Measurements from ENCODE around the gene TEX261.
"Not testable (repeated sequence)": the region's sequence is repeated elsewhere in the genome, so short reads cannot be mapped to it uniquely, and the experiment has no call there.

TEX261 gene

GRCh38 chr2:71018625-71019024, 24.0 kb upstream of the TEX261 start:
- H3K9me3 ChIP-seq (ENCODE audit: insufficient read depth, low read length) = no peaks in the 10 kb centered on the region
- H3K27me3 ChIP-seq (ENCODE audit: insufficient read depth, insufficient read length) = no peaks in the 10 kb centered on the region
- no peak overlapping the region for H3K4me3 ChIP-seq (ENCODE audit: insufficient read length, low read depth)
- no peak for DNase-seq (ENCODE audit: low read depth, low spot score)
- H3K9ac ChIP-seq (ENCODE audit: insufficient read length, low read depth) = no peak overlapping the region
- no peak for TF ChIP-seq SUZ12 (IDR thresholded peaks at IDR 0.05; ENCODE audit: extremely low read depth, insufficient read depth, insufficient read length)
- no peaks in the 10 kb centered on the region for H3K36me3 ChIP-seq (ENCODE audit: insufficient read depth, insufficient read length, low read length)
- H3K4me1 ChIP-seq (ENCODE audit: insufficient read depth, insufficient read length) = no peaks in the 10 kb centered on the region

DNA sequence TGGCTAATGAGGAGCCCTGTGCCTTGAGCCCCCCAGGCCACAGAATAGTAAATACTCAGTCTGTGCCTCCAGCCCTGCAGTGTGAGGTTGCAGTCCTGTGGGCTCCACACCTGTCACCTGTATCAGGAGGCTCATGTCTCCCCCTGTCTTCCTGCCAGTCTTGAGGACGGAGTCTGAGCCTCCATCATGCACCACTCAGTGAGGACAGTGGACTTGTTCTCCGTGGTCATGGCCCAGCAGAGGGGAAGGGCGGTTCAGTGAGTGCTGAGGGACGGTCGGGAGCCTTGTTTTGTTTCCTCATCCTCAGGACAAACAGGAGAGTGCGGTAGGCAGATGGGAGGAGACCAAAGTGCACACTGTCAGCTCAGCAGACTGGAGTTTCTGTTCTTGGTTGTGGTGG, 17.1 kb upstream of the TEX261 start:
- H3K4me3 ChIP-seq (ENCODE audit: insufficient read length, low read depth); DNase-seq (ENCODE audit: low read depth, low spot score); H3K4me1 ChIP-seq (ENCODE audit: insufficient read depth, insufficient read length); H3K27me3 ChIP-seq (ENCODE audit: insufficient read depth, insufficient read length); H3K36me3 ChIP-seq (ENCODE audit: insufficient read depth, insufficient read length, low read length); H3K9me3 ChIP-seq (ENCODE audit: insufficient read depth, low read length); H3K9ac ChIP-seq (ENCODE audit: insufficient read length, low read depth): not testable (repeated sequence)

- Histone ChIP-seq H3K9ac (ENCODE audit: insufficient read length, low read depth) (no peak overlapping the region), H3K9me3 (ENCODE audit: insufficient read depth, low read length) (peaks cover 10% of the 10 kb centered on the region; the same call in 1 of the 2 replicates), H3K4me1 (ENCODE audit: insufficient read depth, insufficient read length) (peaks cover 1% of the 10 kb centered on the region), H3K36me3 (ENCODE audit: insufficient read depth, insufficient read length, low read length) (no peaks in the 10 kb centered on the region), H3K27me3 (ENCODE audit: insufficient read depth, insufficient read length) (no peaks in the 10 kb centered on the region), H3K4me3 (ENCODE audit: insufficient read length, low read depth) (no peak overlapping the region)
- TF ChIP-seq YY1 (IDR thresholded peaks at IDR 0.05; ENCODE audit: insufficient read depth, insufficient read length) = no peak
- TF ChIP-seq SUZ12 (IDR thresholded peaks at IDR 0.05; ENCODE audit: extremely low read depth, insufficient read depth, insufficient read length) = no peak
- TF ChIP-seq ZNF274 (IDR thresholded peaks at IDR 0.05; ENCODE audit: low read depth, low read length) = no peak
- no peak for DNase-seq (ENCODE audit: low read depth, low spot score)
Measured at GRCh38 chr2:71008342-71008741, 13.7 kb upstream of the TEX261 start.

DNA sequence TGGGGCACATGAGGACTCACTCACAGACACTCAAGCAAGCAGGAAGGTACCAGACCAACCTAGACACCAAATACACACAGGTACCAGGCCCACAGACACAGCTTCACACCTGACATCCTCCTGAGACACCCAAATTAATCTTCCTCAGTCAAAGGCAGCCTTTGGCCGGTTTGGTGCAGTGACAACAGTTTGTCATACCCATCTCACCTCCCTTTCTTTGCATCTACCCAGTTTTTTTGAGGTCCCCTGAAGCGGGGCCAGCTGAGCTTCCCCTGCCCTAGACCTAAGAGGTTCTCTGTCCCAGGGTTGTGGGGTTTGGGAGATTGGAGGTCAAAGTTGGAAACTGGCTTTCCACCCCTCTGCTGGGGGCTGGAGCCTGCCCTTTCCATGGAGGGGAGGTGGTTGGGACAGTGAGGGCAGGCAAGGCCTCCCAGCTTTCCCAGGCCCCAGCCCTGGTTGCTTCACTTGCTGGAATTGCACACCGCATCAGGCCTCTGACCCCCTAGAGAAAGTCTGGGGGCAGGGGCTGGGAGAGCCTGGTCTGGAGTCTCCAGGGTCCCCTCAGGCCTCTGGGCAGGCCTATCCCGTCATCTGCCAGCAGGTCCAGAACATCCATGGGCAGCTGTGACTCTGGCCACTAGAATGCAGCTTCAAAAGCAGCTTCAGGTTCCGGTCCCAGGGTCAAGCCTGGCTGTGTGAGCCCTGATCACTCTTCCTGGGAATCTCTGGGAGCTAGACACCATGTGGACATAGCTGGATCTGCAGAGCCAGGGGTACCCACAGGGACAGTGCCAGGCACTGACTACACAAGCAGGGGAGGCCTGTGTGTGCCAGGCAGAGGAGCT, 12.5 kb upstream of the TEX261 start:
- Histone ChIP-seq H3K36me3 (ENCODE audit: insufficient read depth, insufficient read length, low read length) (no peaks in the 10 kb centered on the region), H3K4me3 (ENCODE audit: insufficient read length, low read depth) (no peak overlapping the region), H3K9ac (ENCODE audit: insufficient read length, low read depth) (no peak overlapping the region), H3K27me3 (ENCODE audit: insufficient read depth, insufficient read length) (no peaks in the 10 kb centered on the region), H3K9me3 (ENCODE audit: insufficient read depth, low read length) (peaks cover 11% of the 10 kb centered on the region; the same call in 1 of the 2 replicates), H3K4me1 (ENCODE audit: insufficient read depth, insufficient read length) (peaks cover 3% of the 10 kb centered on the region)
- no peak for TF ChIP-seq ZNF274 (IDR thresholded peaks at IDR 0.05; ENCODE audit: low read depth, low read length)
- no peak for TF ChIP-seq YY1 (IDR thresholded peaks at IDR 0.05; ENCODE audit: insufficient read depth, insufficient read length)
- TF ChIP-seq SUZ12 (IDR thresholded peaks at IDR 0.05; ENCODE audit: extremely low read depth, insufficient read depth, insufficient read length) = no peak
- no peak for DNase-seq (ENCODE audit: low read depth, low spot score)

GRCh38 chr2:71006323-71006722, 11.7 kb upstream of the TEX261 start:
- DNase-seq (ENCODE audit: low read depth, low spot score) = no peak
- no peaks in the 10 kb centered on the region for H3K36me3 ChIP-seq (ENCODE audit: insufficient read depth, insufficient read length, low read length)
- H3K4me3 ChIP-seq (ENCODE audit: insufficient read length, low read depth) = no peak overlapping the region
- H3K27me3 ChIP-seq (ENCODE audit: insufficient read depth, insufficient read length) = no peaks in the 10 kb centered on the region
- TF ChIP-seq ZNF274 (IDR thresholded peaks at IDR 0.05; ENCODE audit: low read depth, low read length) (no peak), SUZ12 (IDR thresholded peaks at IDR 0.05; ENCODE audit: extremely low read depth, insufficient read depth, insufficient read length) (no peak)
- H3K9me3 ChIP-seq (ENCODE audit: insufficient read depth, low read length) = peaks cover 11% of the 10 kb centered on the region; the same call in 1 of the 2 replicates
- H3K9ac ChIP-seq (ENCODE audit: insufficient read length, low read depth) = no peak overlapping the region
- H3K4me1 ChIP-seq (ENCODE audit: insufficient read depth, insufficient read length) = peaks cover 6% of the 10 kb centered on the region

DNA sequence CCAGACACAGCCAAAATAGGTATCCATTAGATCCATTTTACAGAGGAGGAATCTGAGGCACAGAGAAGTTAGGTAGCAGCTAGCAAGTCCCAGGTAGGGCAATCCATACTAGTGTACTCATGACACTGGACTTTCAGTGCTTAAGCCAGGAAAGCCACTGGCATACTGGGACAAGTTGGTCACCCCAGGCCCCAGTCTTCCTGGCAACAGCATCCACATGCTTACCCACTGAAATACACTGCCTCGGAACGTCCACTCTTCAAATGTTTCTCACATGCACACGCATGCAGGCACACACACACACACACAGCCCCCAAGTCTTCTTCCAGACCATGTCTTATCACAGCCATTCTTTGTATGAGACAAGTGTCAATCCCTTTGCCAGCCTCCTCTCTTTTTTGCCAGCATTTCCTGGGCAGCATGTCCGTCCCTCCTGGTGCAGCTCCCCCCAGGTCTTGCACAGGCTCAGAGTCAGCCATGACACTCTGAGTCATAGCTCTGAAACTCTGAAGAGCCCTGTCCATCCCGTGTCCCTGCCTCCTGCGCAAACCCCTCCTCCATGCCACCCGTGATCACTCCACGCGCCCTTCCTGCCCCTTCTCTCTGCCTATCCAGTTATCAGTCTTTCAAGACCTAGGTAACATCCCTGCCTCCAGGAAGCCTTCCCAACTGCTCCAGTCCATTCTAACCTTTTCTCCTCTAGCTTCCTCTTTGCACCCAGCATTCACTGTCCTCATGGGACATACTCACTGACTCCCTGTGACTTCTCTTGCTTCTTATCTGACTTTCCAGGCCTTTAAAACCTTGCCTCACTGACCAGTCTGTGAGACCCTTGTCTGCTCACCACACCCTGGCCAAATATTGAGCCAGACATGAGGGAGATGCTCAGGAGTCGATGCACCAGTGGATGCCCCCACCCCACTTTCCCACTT, 10.9 kb upstream of the TEX261 start:
- Histone ChIP-seq H3K9me3 (ENCODE audit: insufficient read depth, low read length) (peaks cover 11% of the 10 kb centered on the region; the same call in 1 of the 2 replicates), H3K27me3 (ENCODE audit: insufficient read depth, insufficient read length) (no peaks in the 10 kb centered on the region), H3K4me1 (ENCODE audit: insufficient read depth, insufficient read length) (peaks cover 8% of the 10 kb centered on the region), H3K9ac (ENCODE audit: insufficient read length, low read depth) (no peak overlapping the region), H3K36me3 (ENCODE audit: insufficient read depth, insufficient read length, low read length) (no peaks in the 10 kb centered on the region), H3K4me3 (ENCODE audit: insufficient read length, low read depth) (no peak overlapping the region)
- DNase-seq (ENCODE audit: low read depth, low spot score) = no peak
- TF ChIP-seq YY1 (IDR thresholded peaks at IDR 0.05; ENCODE audit: insufficient read depth, insufficient read length) (no peak), ZNF274 (IDR thresholded peaks at IDR 0.05; ENCODE audit: low read depth, low read length) (no peak), SUZ12 (IDR thresholded peaks at IDR 0.05; ENCODE audit: extremely low read depth, insufficient read depth, insufficient read length) (no peak)

- H3K4me3 ChIP-seq (ENCODE audit: insufficient read length, low read depth) = no peak overlapping the region
- H3K4me1 ChIP-seq (ENCODE audit: insufficient read depth, insufficient read length) = peaks cover 8% of the 10 kb centered on the region
- no peaks in the 10 kb centered on the region for H3K36me3 ChIP-seq (ENCODE audit: insufficient read depth, insufficient read length, low read length)
- TF ChIP-seq ZNF274 (IDR thresholded peaks at IDR 0.05; ENCODE audit: low read depth, low read length) (no peak), YY1 (IDR thresholded peaks at IDR 0.05; ENCODE audit: insufficient read depth, insufficient read length) (no peak), SUZ12 (IDR thresholded peaks at IDR 0.05; ENCODE audit: extremely low read depth, insufficient read depth, insufficient read length) (no peak)
- no peaks in the 10 kb centered on the region for H3K27me3 ChIP-seq (ENCODE audit: insufficient read depth, insufficient read length)
- DNase-seq (ENCODE audit: low read depth, low spot score) = no peak
- H3K9me3 ChIP-seq (ENCODE audit: insufficient read depth, low read length) = peaks cover 11% of the 10 kb centered on the region; the same call in 1 of the 2 replicates
- no peak overlapping the region for H3K9ac ChIP-seq (ENCODE audit: insufficient read length, low read depth)
Measured at GRCh38 chr2:71004857-71005256, 10.2 kb upstream of the TEX261 start.

Measured in NT2/D1 (cell line).